CD4-positive, alpha-beta memory T cell (primary cell): ENCODE data around the gene CYBA. TPM values are rescaled to one million over a fixed set of nuclear protein-coding genes. Genes with fewer than 3 reads are reported as not detected.
A peak's percentile ranks its signal among the peaks of the same experiment; 100 is the strongest.

Experiments
- CTCF ChIA-PET: fragments of 350-600 bp; sonication (Branson Sonifier 250); formaldehyde crosslinking; loops from one replicate; lab custom pipeline; 2021; ENCODE audit warnings: inconsistent platforms; ENCODE audit not compliant: partially characterized antibody; lab: Charles Lee
- POLR2A ChIA-PET: fragments of 350-600 bp; sonication (Branson Sonifier 250); formaldehyde crosslinking; loops from one replicate; lab custom pipeline; 2021; ENCODE audit not compliant: partially characterized antibody; lab: Charles Lee
- DNase-seq, 5 donors: peaks; one replicate each; pipeline versions ENCODE4 v3.0.0 to v3.0.0-alpha.2; 2020 to 2022; ENCODE audit warnings: mixed read lengths in 1 of 5
- H3K27ac ChIP-seq: one replicate; pipeline ENCODE4 v1.7.0; 2013; ENCODE audit warnings: low read depth, low read length
- H3K27me3 ChIP-seq: 2 replicates; pipeline ENCODE4 v1.7.0; 2013; ENCODE audit warnings: mild to moderate bottlenecking, low read length, moderate library complexity; ENCODE audit not compliant: insufficient read depth
- H3K36me3 ChIP-seq: 2 replicates; pipeline ENCODE4 v1.7.0; 2013; ENCODE audit warnings: mild to moderate bottlenecking, low read length, moderate library complexity; ENCODE audit not compliant: insufficient read depth
- H3K4me1 ChIP-seq: 2 replicates; pipeline ENCODE4 v1.7.0; 2013; ENCODE audit warnings: mild to moderate bottlenecking, low read length, moderate library complexity; ENCODE audit not compliant: insufficient read depth
- H3K4me3 ChIP-seq, 2 donors: one replicate each; pipeline ENCODE4 v1.7.0; 2013; ENCODE audit warnings: low read length in 2 of 2, mild to moderate bottlenecking in 1 of 2
- H3K9me3 ChIP-seq, 2 donors: one replicate each; pipeline ENCODE4 v1.7.0; 2013; ENCODE audit warnings: low read length in 2 of 2, control low read depth in 1 of 2; ENCODE audit not compliant: control insufficient read depth in 1 of 2
- H3K27ac Mint-ChIP-seq, 7 donors: one replicate each; pipeline ENCODE4 v1.8.0; 2020 to 2021; ENCODE audit warnings: mixed read lengths in 7 of 7, mild to moderate bottlenecking in 6 of 7, inconsistent platforms in 3 of 7, moderate library complexity in 3 of 7
- H3K27me3 Mint-ChIP-seq, 2 donors: one replicate each; pipeline ENCODE4 v1.8.0; 2020 to 2021; ENCODE audit warnings: mixed read lengths in 2 of 2
- H3K36me3 Mint-ChIP-seq, 2 donors: one replicate each; pipeline ENCODE4 v1.8.0; 2020 to 2021; ENCODE audit warnings: mixed read lengths in 2 of 2, inconsistent platforms in 1 of 2, mild to moderate bottlenecking in 1 of 2
- H3K4me1 Mint-ChIP-seq, 4 donors: one replicate each; pipeline ENCODE4 v1.8.0; 2020 to 2021; ENCODE audit warnings: mixed read lengths in 4 of 4, mild to moderate bottlenecking in 1 of 4
- H3K4me3 Mint-ChIP-seq, 8 donors: one replicate each; pipeline ENCODE4 v1.8.0; 2020 to 2021; ENCODE audit warnings: mixed read lengths in 8 of 8, mild to moderate bottlenecking in 7 of 8, moderate library complexity in 6 of 8, inconsistent platforms in 3 of 8
- H3K9me3 Mint-ChIP-seq, 8 donors: one replicate each; pipeline ENCODE4 v1.8.0; 2020 to 2021; ENCODE audit warnings: mixed read lengths in 8 of 8, mild to moderate bottlenecking in 5 of 8, inconsistent platforms in 3 of 8, moderate library complexity in 1 of 8
- intact Hi-C: fragments of 100-400 bp; cut with micrococcal nuclease; formaldehyde crosslinking; loops from one replicate; pipeline ENCODE4 v1.15.1; 2023
- polyA plus RNA-seq, 2 donors: library from polyadenylated mRNA; unstranded; fragments of 300-500 nt; fragmentation: Illumina TruSeq; gene quantifications; one replicate each; pipeline ENCODE4 v1.2.3, GENCODE V29; 2021
- total RNA-seq, 2 experiments: library from RNA; stranded (reverse); gene quantifications; one replicate each; pipeline ENCODE4 v1.2.3, GENCODE V29; 2021

The CYBA gene
- total and polyA plus RNA-seq, 4 experiments from 2014 or later, result 383 to 1,286 (median 538) TPM

DNA sequence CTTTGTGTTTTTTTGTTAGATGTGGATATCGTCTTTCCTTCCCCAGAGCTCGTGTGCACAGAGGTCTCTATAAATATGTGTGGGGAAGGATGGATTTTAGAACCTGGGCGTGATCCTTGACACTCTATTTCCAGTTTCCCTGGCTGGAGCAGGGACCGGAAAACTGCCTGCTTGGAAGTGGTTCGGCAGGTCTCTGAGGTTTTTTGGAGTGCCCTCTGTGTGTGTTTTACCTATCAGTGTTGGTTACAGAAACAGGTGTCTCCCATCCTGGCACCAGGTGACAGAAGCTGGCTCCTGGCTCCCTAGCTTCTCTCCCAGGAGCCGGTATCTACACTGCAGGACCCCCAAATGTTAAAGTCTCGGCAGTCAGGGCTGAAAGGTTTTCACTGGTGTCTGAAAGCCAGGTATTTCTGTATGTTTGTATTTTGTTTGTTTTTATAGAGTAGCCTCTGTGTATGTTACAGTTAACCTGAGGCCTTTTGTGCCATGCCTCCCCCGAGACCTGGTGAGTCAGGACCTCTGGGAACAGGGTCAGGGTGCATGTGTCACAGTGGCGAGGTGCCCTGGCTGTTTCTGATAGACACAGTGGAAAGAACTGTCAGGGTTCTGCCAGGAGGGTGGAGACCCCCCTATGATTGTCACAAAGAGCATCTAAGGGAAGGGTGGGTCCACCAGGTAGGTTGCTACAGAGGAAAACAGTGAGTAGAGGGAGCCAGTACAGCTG lies 49.4 kb downstream of the CYBA start:
- Histone ChIP-seq H3K4me1 (no peaks in the 10 kb centered on the region), H3K36me3 (peaks cover 55% of the 10 kb centered on the region), H3K27me3 (no peaks in the 10 kb centered on the region), H3K9me3 (no peaks in the 10 kb centered on the region), H3K27ac (no peak overlapping the region), H3K4me3 (no peak overlapping the region)
- Mint-ChIP-seq H3K4me3 (no peak overlapping the region), H3K9me3 (no peaks in the 10 kb centered on the region), H3K27me3 (no peaks in the 10 kb centered on the region), H3K4me1 (peaks cover 0 to 4% (median under 1%) of the 10 kb centered on the region in 4 donors), H3K27ac (peak overlapping the region in 5 of 7 donors; percentile 41 to 89 (median 65)), H3K36me3 (peaks cover 16 to 48% of the 10 kb centered on the region in 2 donors)
- intact Hi-C loops, result no loop called here
- ChIA-PET CTCF (no interaction called here), POLR2A (no interaction called here)
- no peak for DNase-seq

DNA sequence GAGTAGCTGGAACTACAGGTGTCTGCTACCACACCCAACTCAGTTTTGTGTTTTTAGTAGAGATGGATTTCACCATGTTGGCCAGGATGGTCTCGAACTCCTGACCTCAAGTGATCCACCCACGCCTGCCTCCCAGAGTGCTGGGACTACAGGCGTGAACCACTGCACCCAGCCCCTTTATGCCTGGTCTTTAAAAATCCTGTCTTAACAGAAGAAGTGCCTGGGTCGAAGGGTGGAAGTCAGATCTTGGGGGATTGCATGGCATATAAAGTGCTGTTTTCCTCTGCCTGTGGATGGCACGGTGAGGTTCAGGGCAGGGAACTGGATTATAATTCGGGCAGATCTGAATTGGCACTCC lies 50.3 kb downstream of the CYBA start:
- Histone ChIP-seq H3K27ac (no peak overlapping the region), H3K36me3 (peaks cover 45% of the 10 kb centered on the region), H3K9me3 (no peaks in the 10 kb centered on the region), H3K4me3 (no peak overlapping the region), H3K27me3 (no peaks in the 10 kb centered on the region), H3K4me1 (no peaks in the 10 kb centered on the region)
- Mint-ChIP-seq H3K27ac (peak overlapping the region in 2 of 7 donors; percentile 12 to 22), H3K36me3 (peaks cover 16 to 43% of the 10 kb centered on the region in 2 donors), H3K4me3 (no peak overlapping the region), H3K9me3 (no peaks in the 10 kb centered on the region), H3K27me3 (no peaks in the 10 kb centered on the region), H3K4me1 (peaks cover 0 to 9% (median 3%) of the 10 kb centered on the region in 4 donors)
- ChIA-PET POLR2A (no interaction called here), CTCF (interaction anchor here (0.5 kb wide), 1 partner anchor 143 kb away, joined by 3 read pairs; no protein-coding TSS in a partner anchor)
- intact Hi-C loops, result no loop called here
- DNase-seq, result no peak

DNA sequence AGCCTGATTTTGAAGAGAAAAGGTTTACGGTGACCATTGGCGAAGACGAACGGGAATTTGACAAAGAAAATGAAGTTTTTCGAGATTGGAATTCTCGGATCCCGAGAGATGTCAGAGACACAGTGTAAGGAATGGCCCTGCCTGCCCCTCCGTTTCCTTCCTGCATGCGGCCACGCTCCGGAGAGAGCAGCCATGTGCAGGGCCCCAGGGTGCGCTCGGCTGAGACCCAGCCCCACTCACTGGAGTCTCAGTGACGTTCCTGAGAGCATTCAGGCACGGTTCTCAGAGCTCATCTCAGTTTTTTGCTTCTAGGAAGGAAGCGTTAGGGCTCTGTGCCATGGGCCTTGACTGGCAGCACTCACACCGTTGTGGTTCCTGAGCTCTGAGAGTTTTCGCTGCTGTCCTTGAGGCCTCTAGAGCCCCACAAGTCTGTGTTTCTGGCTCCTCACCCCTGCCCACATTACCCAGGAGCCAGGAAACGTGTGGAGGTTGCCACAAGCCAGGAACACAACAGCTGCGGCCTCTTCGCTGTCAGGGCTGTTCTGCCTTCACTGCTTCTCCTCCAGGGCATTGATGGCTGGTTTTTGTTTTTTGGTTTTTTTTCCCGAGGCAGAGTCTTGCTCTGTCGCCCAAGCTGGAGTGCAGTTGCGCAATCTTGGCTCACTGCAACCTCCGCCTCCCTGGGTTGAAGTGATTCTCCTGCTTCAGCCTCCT lies 50.9 kb downstream of the CYBA start:
- Mint-ChIP-seq H3K4me3 (no peak overlapping the region), H3K27me3 (no peaks in the 10 kb centered on the region), H3K36me3 (peaks cover 16 to 44% of the 10 kb centered on the region in 2 donors), H3K4me1 (peaks cover 0 to 9% (median 3%) of the 10 kb centered on the region in 4 donors), H3K9me3 (no peaks in the 10 kb centered on the region), H3K27ac (peak overlapping the region in 1 of 7 donors; percentile 50)
- intact Hi-C loops, result no loop called here
- Histone ChIP-seq H3K4me1 (no peaks in the 10 kb centered on the region), H3K4me3 (no peak overlapping the region), H3K9me3 (no peaks in the 10 kb centered on the region), H3K36me3 (peaks cover 41% of the 10 kb centered on the region), H3K27ac (no peak overlapping the region), H3K27me3 (no peaks in the 10 kb centered on the region)
- POLR2A ChIA-PET, result no interaction called here
- DNase-seq, result no peak
- CTCF ChIA-PET, result interaction anchor here (0.5 to 0.9 kb wide), 2 partner anchors 80 to 143 kb away, joined by 3 read pairs; no protein-coding TSS in a partner anchor

- no peaks in the 10 kb centered on the region for H3K4me1 ChIP-seq
- Mint-ChIP-seq H3K27me3 (no peaks in the 10 kb centered on the region), H3K36me3 (peaks cover 16 to 41% of the 10 kb centered on the region in 2 donors), H3K4me1 (peaks cover 0 to 9% (median 5%) of the 10 kb centered on the region in 4 donors), H3K4me3 (no peak overlapping the region), H3K9me3 (no peaks in the 10 kb centered on the region), H3K27ac (peak overlapping the region in 2 of 7 donors; percentile 10 to 66)
- no peaks in the 10 kb centered on the region for H3K27me3 ChIP-seq
- intact Hi-C loops, result no loop called here
- ChIA-PET CTCF (interaction anchor here (0.9 kb wide), 1 partner anchor 81 kb away, joined by 3 read pairs; no protein-coding TSS in a partner anchor), POLR2A (interaction anchor here (0.8 kb wide), 1 partner anchor 15 kb away, joined by 3 read pairs; no protein-coding TSS in a partner anchor)
- no peak overlapping the region for H3K27ac ChIP-seq
- H3K4me3 ChIP-seq, result no peak overlapping the region
- H3K9me3 ChIP-seq, result no peaks in the 10 kb centered on the region
- H3K36me3 ChIP-seq, result peaks cover 36% of the 10 kb centered on the region
- DNase-seq, result no peak
Measured at GRCh38 chr16:88599092-88599733, 51.6 kb downstream of the CYBA start.

GRCh38 chr16:88597856-88598491 lies 52.9 kb downstream of the CYBA start:
- H3K4me3 Mint-ChIP-seq, result no peak overlapping the region
- H3K27me3 Mint-ChIP-seq, result no peaks in the 10 kb centered on the region
- no peak for DNase-seq
- intact Hi-C loops, result no loop called here
- no peaks in the 10 kb centered on the region for H3K9me3 Mint-ChIP-seq
- H3K36me3 Mint-ChIP-seq, result peaks cover 14 to 46% of the 10 kb centered on the region in 2 donors
- H3K9me3 ChIP-seq, result no peaks in the 10 kb centered on the region
- peaks cover 0 to 11% (median 6%) of the 10 kb centered on the region in 4 donors for H3K4me1 Mint-ChIP-seq
- CTCF ChIA-PET, result no interaction called here
- H3K4me1 ChIP-seq, result no peaks in the 10 kb centered on the region
- peaks cover 46% of the 10 kb centered on the region for H3K36me3 ChIP-seq
- no peaks in the 10 kb centered on the region for H3K27me3 ChIP-seq
- H3K27ac Mint-ChIP-seq, result no peak overlapping the region
- no peak overlapping the region for H3K4me3 ChIP-seq
- POLR2A ChIA-PET, result no interaction called here
- no peak overlapping the region for H3K27ac ChIP-seq

GRCh38 chr16:88596483-88596882 lies 54.4 kb downstream of the CYBA start:
- no peak overlapping the region for H3K4me3 ChIP-seq
- H3K27ac Mint-ChIP-seq, result peak overlapping the region in 1 of 7 donors; percentile 46
- H3K27me3 Mint-ChIP-seq, result no peaks in the 10 kb centered on the region
- ChIA-PET CTCF (interaction anchor here (0.9 kb wide), 1 partner anchor 24 kb away, joined by 4 read pairs; no protein-coding TSS in a partner anchor), POLR2A (no interaction called here)
- DNase-seq, result no peak
- intact Hi-C loops, result no loop called here
- peaks cover 7% of the 10 kb centered on the region for H3K4me1 ChIP-seq
- peaks cover 23 to 45% of the 10 kb centered on the region in 2 donors for H3K36me3 Mint-ChIP-seq
- no peaks in the 10 kb centered on the region for H3K9me3 ChIP-seq
- H3K4me3 Mint-ChIP-seq, result no peak overlapping the region
- H3K4me1 Mint-ChIP-seq, result peaks cover 9 to 22% (median 14%) of the 10 kb centered on the region in 4 donors
- H3K27me3 ChIP-seq, result no peaks in the 10 kb centered on the region
- no peaks in the 10 kb centered on the region for H3K9me3 Mint-ChIP-seq
- no peak overlapping the region for H3K27ac ChIP-seq
- peaks cover 43% of the 10 kb centered on the region for H3K36me3 ChIP-seq
